B cell (primary cell): ENCODE data around the gene GLI3. TPM values are rescaled to one million over a fixed set of nuclear protein-coding genes. Genes with fewer than 3 reads are reported as not detected.

ENCODE experiments used
- ATAC-seq: fragments of 200-7000 bp; cut with Tn5 transposase; one replicate; pipeline ENCODE4 v1.10.0; 2021; ENCODE audit warnings: low read depth, mild to moderate bottlenecking, moderate number of reproducible peaks, moderate library complexity
- CTCF ChIA-PET: fragments of 350-600 bp; sonication (Branson Sonifier 250); formaldehyde crosslinking; loops from one replicate; lab custom pipeline; 2021; ENCODE audit warnings: antibody characterized with exemption, inconsistent platforms; lab: Charles Lee
- POLR2A ChIA-PET: fragments of 350-600 bp; sonication (Branson Sonifier 250); formaldehyde crosslinking; loops from one replicate; lab custom pipeline; 2021; ENCODE audit warnings: antibody characterized with exemption; lab: Charles Lee
- DNase-seq: peaks from one replicate; pipeline ENCODE4 v3.0.0; 2013
- H2AFZ ChIP-seq: 2 replicates; pipeline ENCODE4 v1.6.1; 2012; ENCODE audit warnings: mild to moderate bottlenecking, low read depth, low read length; ENCODE audit not compliant: insufficient read depth, poor library complexity, severe bottlenecking
- H3K27ac ChIP-seq, 2 donors: 1 replicate in 1 of 2; 2 replicates in 1 of 2; pipeline ENCODE4 v1.5.1; 2012 to 2013; ENCODE audit warnings: low read length in 2 of 2, mild to moderate bottlenecking in 2 of 2, moderate library complexity in 1 of 2
- H3K27me3 ChIP-seq, 4 experiments: fragments of 200-600 bp in 1 of 4; sonication (generic) in 1 of 4; replicated peaks in 1 of 4; 1 replicate in 2 of 4; 2 replicates in 2 of 4; pipeline versions ENCODE4 v1.6.1 to v1.7.0; 2013 to 2016; ENCODE audit warnings: low read length in 3 of 4, mild to moderate bottlenecking in 2 of 4, mixed read lengths in 1 of 4, moderate library complexity in 1 of 4; ENCODE audit not compliant: insufficient read depth in 4 of 4, control insufficient read depth in 3 of 4; ENCODE audit errors: control extremely low read depth in 1 of 4
- H3K36me3 ChIP-seq, 2 experiments: replicated peaks in 1 of 2; 1 replicate in 1 of 2; 2 replicates in 1 of 2; pipeline versions ENCODE4 v1.6.1 to v1.7.1; 2013; ENCODE audit warnings: low read length in 1 of 2; ENCODE audit not compliant: insufficient read depth in 2 of 2, control insufficient read depth in 1 of 2; ENCODE audit errors: control extremely low read depth in 1 of 2, extremely low read depth in 1 of 2
- H3K4me1 ChIP-seq, 2 donors: fragments of 200-600 bp in 1 of 2; sonication (generic) in 1 of 2; 1 replicate in 1 of 2; 2 replicates in 1 of 2; pipeline versions ENCODE4 v1.5.1 to v1.6.1; 2013 to 2017; ENCODE audit warnings: low read length in 2 of 2; ENCODE audit not compliant: control insufficient read depth in 2 of 2, insufficient read depth in 2 of 2
- H3K4me2 ChIP-seq: replicated peaks from 2 replicates; pipeline ENCODE3; 2012; ENCODE audit warnings: mild to moderate bottlenecking, low read depth, low read length; ENCODE audit not compliant: poor library complexity, severe bottlenecking
- H3K4me3 ChIP-seq, 5 experiments: fragments of 200-600 bp in 1 of 5; sonication (generic) in 1 of 5; 1 replicate in 3 of 5; 2 replicates in 2 of 5; pipeline versions ENCODE4 v1.5.1 to v1.7.0; 2011 to 2016; ENCODE audit warnings: low read length in 4 of 5, mild to moderate bottlenecking in 4 of 5, low read depth in 2 of 5, control low read depth in 1 of 5, moderate library complexity in 1 of 5; ENCODE audit not compliant: insufficient read depth in 1 of 5; ENCODE audit errors: control extremely low read depth in 1 of 5, extremely low read depth in 1 of 5
- H3K79me2 ChIP-seq: fragments of 200-600 bp; sonication (generic); one replicate; pipeline ENCODE4 v1.6.0; 2016; ENCODE audit warnings: low read length; ENCODE audit not compliant: control insufficient read depth, insufficient read depth
- H3K9ac ChIP-seq: fragments of 200-600 bp; sonication (generic); 2 replicates; pipeline ENCODE4 v1.6.1; 2017; ENCODE audit warnings: mild to moderate bottlenecking, low read length, moderate library complexity
- H3K9me3 ChIP-seq, 3 donors: one replicate each; pipeline versions ENCODE4 v1.6.1 to v1.7.1; 2013; ENCODE audit warnings: low read length in 2 of 3; ENCODE audit not compliant: control insufficient read depth in 2 of 3, insufficient read depth in 1 of 3; ENCODE audit errors: control extremely low read depth in 1 of 3
- H4K20me1 ChIP-seq: 2 replicates; pipeline ENCODE4 v1.6.0; 2012; ENCODE audit warnings: mild to moderate bottlenecking, low read length; ENCODE audit not compliant: insufficient read depth, control insufficient read depth, poor library complexity, severe bottlenecking
- H3K27ac Mint-ChIP-seq: one replicate; pipeline ENCODE4 v1.8.0; 2021; ENCODE audit warnings: mixed read lengths
- H3K27me3 Mint-ChIP-seq: one replicate; pipeline ENCODE4 v1.8.0; 2021; ENCODE audit warnings: mixed read lengths
- H3K4me1 Mint-ChIP-seq: one replicate; pipeline ENCODE4 v1.8.0; 2021; ENCODE audit warnings: mixed read lengths
- H3K4me3 Mint-ChIP-seq: one replicate; pipeline ENCODE4 v1.8.0; 2021; ENCODE audit warnings: mixed read lengths
- H3K9me3 Mint-ChIP-seq: one replicate; pipeline ENCODE4 v1.8.0; 2022; ENCODE audit warnings: mixed read lengths; ENCODE audit not compliant: insufficient read depth
- CTCF ChIP-seq: fragments of 200-600 bp; IDR thresholded peaks from one replicate; pipeline ENCODE4 v1.8.0; 2022; ENCODE audit warnings: antibody characterized with exemption, mild to moderate bottlenecking
- EZH2 ChIP-seq: IDR thresholded peaks from 2 replicates; pipeline ENCODE4 v1.6.1; 2012; ENCODE audit warnings: borderline replicate concordance, low read depth, mild to moderate bottlenecking, moderate library complexity, low read length; ENCODE audit not compliant: insufficient read depth, poor library complexity, severe bottlenecking
- WGBS: methylation state at CpG from one replicate; pipeline ENCODE4 v1.1.5; 2013; ENCODE audit warnings: missing lambda C conversion rate; ENCODE audit not compliant: insufficient coverage; 5-methylcytosine and 5-hydroxymethylcytosine counted together
- intact Hi-C: fragments of 100-400 bp; cut with micrococcal nuclease; formaldehyde crosslinking; loops from one replicate; pipeline ENCODE4 v1.10.0; 2022
- polyA plus RNA-seq: library from polyadenylated mRNA; depleted of rRNA; stranded (reverse); fragments of >200 nt; gene quantifications from 2 replicates; pipeline ENCODE4 v1.2.3, GENCODE V29; 2012
- total RNA-seq, 2 donors: library from RNA; stranded (reverse); fragments of 120-200 nt in 1 of 2; gene quantifications; 1 replicate in 1 of 2; 2 replicates in 1 of 2; pipeline versions ENCODE4 v1.2.3 to v1.2.4, GENCODE V29; 2013 to 2022

The GLI3 gene
- total and polyA plus RNA-seq, 2 donors (not counting 1 experiment from before 2014, with no cell fraction given) = not detected

DNA sequence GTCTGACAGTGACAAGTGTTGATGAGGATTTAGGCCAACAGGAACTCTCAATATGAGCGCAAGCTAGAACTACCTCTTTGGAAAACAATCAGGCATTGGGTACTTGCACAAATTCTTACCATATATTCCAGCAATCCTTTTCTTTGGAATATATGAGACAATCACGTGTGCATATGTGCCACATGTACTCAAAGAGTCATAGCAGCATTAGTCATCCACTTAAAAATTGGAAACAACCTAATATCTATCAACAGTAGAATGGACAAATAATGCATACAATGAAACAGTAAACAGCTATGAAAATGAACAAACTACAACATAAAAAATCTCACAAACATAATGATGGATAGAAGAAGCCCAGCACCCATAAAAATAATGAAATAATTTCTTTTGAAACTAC is 179.7 kb downstream of the GLI3 start:
- H3K27ac Mint-ChIP-seq = no peak overlapping the region
- DNase-seq (no peak), ATAC-seq (no peak)
- H3K36me3 ChIP-seq = no peaks in the 10 kb centered on the region
- intact Hi-C loops = no loop called here
- no peak overlapping the region for H3K9ac ChIP-seq
- no peaks in the 10 kb centered on the region for H3K9me3 Mint-ChIP-seq
- H3K4me3 ChIP-seq = no peak overlapping the region
- H3K4me3 Mint-ChIP-seq = no peak overlapping the region
- CTCF ChIA-PET = no interaction called here
- H3K27ac ChIP-seq = no peak overlapping the region
- H3K27me3 ChIP-seq = no peaks in the 10 kb centered on the region
- no peak overlapping the region for H3K4me2 ChIP-seq
- no CpG with 5 or more reads among the region's 2 CpGs for WGBS
- H3K4me1 ChIP-seq = no peaks in the 10 kb centered on the region
- no peaks in the 10 kb centered on the region for H4K20me1 ChIP-seq
- POLR2A ChIA-PET = no interaction called here
- H2AFZ ChIP-seq = no peak overlapping the region
- H3K27me3 Mint-ChIP-seq = peaks cover 4% of the 10 kb centered on the region
- H3K9me3 ChIP-seq = peaks cover 0 to 3% (median 0%) of the 10 kb centered on the region in 3 donors
- TF ChIP-seq CTCF = no peak
- TF ChIP-seq EZH2 = no peak
- no peaks in the 10 kb centered on the region for H3K79me2 ChIP-seq
- H3K4me1 Mint-ChIP-seq = no peaks in the 10 kb centered on the region

DNA sequence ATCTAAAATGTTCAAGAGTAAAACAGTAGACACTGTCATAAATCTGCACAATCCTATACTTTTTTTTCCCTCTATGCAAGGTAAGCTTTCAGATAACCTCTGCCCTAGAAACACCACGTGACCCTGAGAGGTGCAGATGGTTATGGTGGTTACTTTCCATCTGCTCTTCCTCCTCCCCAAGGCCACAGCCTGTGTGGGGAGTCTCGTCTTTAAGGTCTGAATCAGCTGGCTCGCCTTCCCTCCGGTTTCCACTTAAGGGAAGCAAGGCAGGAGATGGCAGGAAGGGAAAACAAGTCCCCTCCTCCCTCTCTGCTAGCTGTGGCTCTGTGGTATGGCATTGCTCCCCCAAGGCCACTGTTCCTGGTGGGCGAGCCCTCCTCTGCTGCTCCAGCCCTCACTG is 181.8 kb downstream of the GLI3 start:
- 100% methylated on average over 1 of the region's 5 CpGs for WGBS
- no peak overlapping the region for H3K27ac Mint-ChIP-seq
- no peak overlapping the region for H3K4me3 ChIP-seq
- POLR2A ChIA-PET = no interaction called here
- peaks cover 11% of the 10 kb centered on the region for H3K27me3 Mint-ChIP-seq
- intact Hi-C loops = no loop called here
- CTCF ChIA-PET = no interaction called here
- H3K4me2 ChIP-seq = no peak overlapping the region
- H3K4me3 Mint-ChIP-seq = no peak overlapping the region
- H4K20me1 ChIP-seq = no peaks in the 10 kb centered on the region
- H3K9ac ChIP-seq = no peak overlapping the region
- no peak for TF ChIP-seq EZH2
- TF ChIP-seq CTCF = no peak
- DNase-seq (no peak), ATAC-seq (no peak)
- no peak overlapping the region for H2AFZ ChIP-seq
- H3K9me3 Mint-ChIP-seq = no peaks in the 10 kb centered on the region
- H3K4me1 ChIP-seq = no peaks in the 10 kb centered on the region
- no peak overlapping the region for H3K27ac ChIP-seq
- H3K27me3 ChIP-seq = no peaks in the 10 kb centered on the region
- no peaks in the 10 kb centered on the region for H3K4me1 Mint-ChIP-seq
- H3K79me2 ChIP-seq = no peaks in the 10 kb centered on the region
- no peaks in the 10 kb centered on the region for H3K36me3 ChIP-seq
- peaks cover 0 to 3% (median 0%) of the 10 kb centered on the region in 3 donors for H3K9me3 ChIP-seq
